Measurements from ENCODE around the gene FFAR4. TPM values are rescaled to one million over a fixed set of nuclear protein-coding genes. Genes with fewer than 3 reads are reported as not detected.

The FFAR4 gene
- total and polyA plus RNA-seq, 2 donors (not counting 3 experiments of a cell fraction or from before 2014, with no cell fraction given): not detected

DNA sequence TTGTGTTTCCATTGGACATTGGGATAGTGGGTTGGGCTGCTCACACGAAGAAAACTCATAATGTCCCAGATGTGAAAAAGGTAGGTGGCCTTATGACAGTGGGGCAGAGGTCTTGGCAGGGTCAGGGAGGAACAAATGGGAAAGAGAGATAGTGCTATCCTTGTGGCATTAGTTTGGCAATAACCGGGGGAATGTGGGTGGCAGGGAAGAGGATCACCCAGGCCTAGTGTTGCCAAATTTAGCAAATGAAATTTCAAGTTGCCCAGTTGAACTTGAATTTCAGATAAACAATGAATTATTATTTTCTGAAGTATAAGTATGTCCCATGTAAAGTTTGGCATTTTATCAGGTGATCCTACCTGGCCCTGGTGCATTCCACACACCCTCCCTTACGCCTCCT lies 46.7 kb downstream of the FFAR4 start:
- dilution Hi-C loops (cut with MboI; ENCODE audit: extremely low pct_ligation_motif_present, low sequenced_read_pairs): no loop called here
- no peaks in the 10 kb centered on the region for H3K79me2 ChIP-seq (ENCODE audit: control insufficient read depth, insufficient read depth, low read length)
- H3K9me3 ChIP-seq (replicated peaks; ENCODE audit: control insufficient read depth, insufficient read depth, low read length): no peaks in the 10 kb centered on the region
- no peak for FAIRE-seq
- CTCF ChIA-PET: no interaction called here
- intact Hi-C loops (cut with micrococcal nuclease): no loop called here
- no peaks in the 10 kb centered on the region for H4K20me1 ChIP-seq (replicated peaks; ENCODE audit: control insufficient read depth, extremely low read depth, insufficient read depth, low read length)
- DNase-seq (ENCODE audit: low read depth, low spot score): no peak
- TF ChIP-seq MYC (IDR thresholded peaks at IDR 0.05; ENCODE audit: low read depth, low read length) (no peak), GATA2 (IDR thresholded peaks at IDR 0.05; ENCODE audit: insufficient read depth, insufficient read length, low read depth, low read length) (no peak), POLR2AphosphoS5 (IDR thresholded peaks at IDR 0.05; ENCODE audit: insufficient read depth, low read depth, low read length) (no peak), POLR2A (IDR thresholded peaks at IDR 0.05; ENCODE audit: low read depth, low read length) (no peak), FOS (IDR thresholded peaks at IDR 0.05; ENCODE audit: borderline replicate concordance, insufficient read depth, low read length) (no peak), JUN (IDR thresholded peaks at IDR 0.05; ENCODE audit: borderline replicate concordance, insufficient read depth, insufficient read length, low read depth) (no peak), EZH2 (IDR thresholded peaks at IDR 0.05; ENCODE audit: borderline replicate concordance, low read depth, low read length, severe bottlenecking) (no peak)
- TF ChIP-seq, protein P1, sequence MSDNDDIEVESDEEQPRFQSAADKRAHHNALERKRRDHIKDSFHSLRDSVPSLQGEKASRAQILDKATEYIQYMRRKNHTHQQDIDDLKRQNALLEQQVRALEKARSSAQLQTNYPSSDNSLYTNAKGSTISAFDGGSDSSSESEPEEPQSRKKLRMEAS (IDR thresholded peaks at IDR 0.05; ENCODE audit: insufficient read depth, insufficient read length): no peak
- TF ChIP-seq, protein P2, sequence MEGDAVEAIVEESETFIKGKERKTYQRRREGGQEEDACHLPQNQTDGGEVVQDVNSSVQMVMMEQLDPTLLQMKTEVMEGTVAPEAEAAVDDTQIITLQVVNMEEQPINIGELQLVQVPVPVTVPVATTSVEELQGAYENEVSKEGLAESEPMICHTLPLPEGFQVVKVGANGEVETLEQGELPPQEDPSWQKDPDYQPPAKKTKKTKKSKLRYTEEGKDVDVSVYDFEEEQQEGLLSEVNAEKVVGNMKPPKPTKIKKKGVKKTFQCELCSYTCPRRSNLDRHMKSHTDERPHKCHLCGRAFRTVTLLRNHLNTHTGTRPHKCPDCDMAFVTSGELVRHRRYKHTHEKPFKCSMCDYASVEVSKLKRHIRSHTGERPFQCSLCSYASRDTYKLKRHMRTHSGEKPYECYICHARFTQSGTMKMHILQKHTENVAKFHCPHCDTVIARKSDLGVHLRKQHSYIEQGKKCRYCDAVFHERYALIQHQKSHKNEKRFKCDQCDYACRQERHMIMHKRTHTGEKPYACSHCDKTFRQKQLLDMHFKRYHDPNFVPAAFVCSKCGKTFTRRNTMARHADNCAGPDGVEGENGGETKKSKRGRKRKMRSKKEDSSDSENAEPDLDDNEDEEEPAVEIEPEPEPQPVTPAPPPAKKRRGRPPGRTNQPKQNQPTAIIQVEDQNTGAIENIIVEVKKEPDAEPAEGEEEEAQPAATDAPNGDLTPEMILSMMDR (IDR thresholded peaks at IDR 0.05; ENCODE audit: extremely low read depth in 1 of 2, insufficient read depth in 1 of 2, low read depth in 1 of 2, low read length in 2 of 2): no peak
- no peak overlapping the region for H3K9ac ChIP-seq (replicated peaks; ENCODE audit: extremely low read depth, insufficient read depth, low read length)
- H3K27me3 ChIP-seq (ENCODE audit: control insufficient read depth in 2 of 2, insufficient read depth in 2 of 2, low read length in 2 of 2): peaks cover 2 to 5% of the 10 kb centered on the region in 2 experiments
- no peak overlapping the region for H2AFZ ChIP-seq (ENCODE audit: low read depth, low read length)
- POLR2A ChIA-PET: no interaction called here
- no peak overlapping the region for H3K4me3 ChIP-seq (replicated peaks in 1 of 3; ENCODE audit: insufficient read depth in 1 of 3, low read depth in 1 of 3, low read length in 3 of 3)
- H3K9me1 ChIP-seq (replicated peaks; ENCODE audit: control insufficient read depth, extremely low read depth, insufficient read depth, low read length): no peaks in the 10 kb centered on the region
- no peaks in the 10 kb centered on the region for H3K36me3 ChIP-seq (ENCODE audit: control insufficient read depth in 2 of 2, extremely low read depth in 1 of 2, insufficient read depth in 2 of 2, low read length in 2 of 2)
- no peak overlapping the region for H3K27ac ChIP-seq (ENCODE audit: insufficient read depth, low read depth, low read length)
- no peak overlapping the region for H3K4me2 ChIP-seq (ENCODE audit: insufficient read depth, low read length)
- no TSS peak for BruUV-seq (replicated peaks)
- no peaks in the 10 kb centered on the region for H3K4me1 ChIP-seq (ENCODE audit: control insufficient read depth, extremely low read depth, insufficient read depth, low read length)
